GM12864 (cell line): ENCODE results near the gene EDEM2.
A peak's percentile ranks its signal among the peaks of the same experiment; 100 is the strongest.

Experiments used
- DNase-seq: peaks from one replicate; pipeline ENCODE4 v3.0.0-alpha.2; 2011; ENCODE audit warnings: low read depth
- H3K4me3 ChIP-seq: 2 replicates; pipeline ENCODE4 v1.5.1; 2011; ENCODE audit warnings: mild to moderate bottlenecking, low read depth, low read length, control low read depth
- TF ChIP-seq, protein P1 (sequence below): IDR thresholded peaks from 2 replicates; pipeline ENCODE4 v1.5.1; 2011; ENCODE audit warnings: low read depth, mild to moderate bottlenecking, moderate library complexity, low read length, control low read depth, inconsistent platforms; ENCODE audit errors: missing control alignments

Gene EDEM2

DNA sequence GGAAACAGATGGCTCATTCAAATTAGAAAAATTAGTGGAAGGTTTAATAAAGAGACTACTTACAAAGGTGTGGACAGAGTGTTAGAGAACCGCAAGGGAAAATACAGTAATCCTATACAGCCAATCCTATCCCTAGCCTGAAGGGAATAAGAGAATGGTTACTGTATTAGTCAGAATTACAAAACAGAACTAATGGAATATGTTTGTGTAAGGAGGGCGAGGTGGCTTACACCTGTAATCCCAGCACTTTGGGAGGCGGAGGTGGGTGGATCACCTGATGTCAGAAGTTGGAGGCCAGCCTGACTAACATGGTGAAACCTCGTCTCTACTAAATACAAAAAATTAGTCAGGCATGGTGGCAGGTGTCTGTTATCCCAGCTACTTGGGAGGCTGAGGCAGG, 38.2 kb downstream of the EDEM2 start:
- H3K4me3 ChIP-seq: no peak overlapping the region
- TF ChIP-seq, protein P1, sequence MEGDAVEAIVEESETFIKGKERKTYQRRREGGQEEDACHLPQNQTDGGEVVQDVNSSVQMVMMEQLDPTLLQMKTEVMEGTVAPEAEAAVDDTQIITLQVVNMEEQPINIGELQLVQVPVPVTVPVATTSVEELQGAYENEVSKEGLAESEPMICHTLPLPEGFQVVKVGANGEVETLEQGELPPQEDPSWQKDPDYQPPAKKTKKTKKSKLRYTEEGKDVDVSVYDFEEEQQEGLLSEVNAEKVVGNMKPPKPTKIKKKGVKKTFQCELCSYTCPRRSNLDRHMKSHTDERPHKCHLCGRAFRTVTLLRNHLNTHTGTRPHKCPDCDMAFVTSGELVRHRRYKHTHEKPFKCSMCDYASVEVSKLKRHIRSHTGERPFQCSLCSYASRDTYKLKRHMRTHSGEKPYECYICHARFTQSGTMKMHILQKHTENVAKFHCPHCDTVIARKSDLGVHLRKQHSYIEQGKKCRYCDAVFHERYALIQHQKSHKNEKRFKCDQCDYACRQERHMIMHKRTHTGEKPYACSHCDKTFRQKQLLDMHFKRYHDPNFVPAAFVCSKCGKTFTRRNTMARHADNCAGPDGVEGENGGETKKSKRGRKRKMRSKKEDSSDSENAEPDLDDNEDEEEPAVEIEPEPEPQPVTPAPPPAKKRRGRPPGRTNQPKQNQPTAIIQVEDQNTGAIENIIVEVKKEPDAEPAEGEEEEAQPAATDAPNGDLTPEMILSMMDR: no peak
- no peak for DNase-seq

DNA sequence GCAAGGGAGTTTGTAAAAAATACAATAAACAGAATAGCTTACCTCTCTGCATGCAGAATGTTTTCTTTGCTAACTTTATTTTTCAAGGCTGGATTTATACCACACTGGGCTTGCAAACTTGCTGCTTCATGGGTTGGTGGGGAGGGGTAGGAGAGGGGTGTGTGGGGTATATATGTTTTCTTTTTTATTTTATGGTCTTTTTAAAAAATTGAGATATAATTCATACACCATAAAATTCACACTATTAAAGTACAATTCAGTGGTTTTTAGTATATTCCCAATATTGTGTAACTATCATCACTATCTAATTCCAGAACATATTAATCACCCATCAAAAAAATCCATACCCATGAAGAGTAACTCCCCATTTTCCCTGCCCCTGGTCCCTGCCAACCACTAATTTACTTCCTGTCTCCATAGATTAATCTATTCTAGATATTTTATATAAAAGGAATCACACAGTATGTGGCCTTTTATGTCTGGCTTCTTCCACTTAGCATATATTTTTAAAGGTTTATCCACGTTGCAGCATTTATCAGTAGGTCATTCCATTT, 40.2 kb downstream of the EDEM2 start:
- no peak overlapping the region for H3K4me3 ChIP-seq
- DNase-seq: no peak
- TF ChIP-seq, protein P1: no peak

DNA sequence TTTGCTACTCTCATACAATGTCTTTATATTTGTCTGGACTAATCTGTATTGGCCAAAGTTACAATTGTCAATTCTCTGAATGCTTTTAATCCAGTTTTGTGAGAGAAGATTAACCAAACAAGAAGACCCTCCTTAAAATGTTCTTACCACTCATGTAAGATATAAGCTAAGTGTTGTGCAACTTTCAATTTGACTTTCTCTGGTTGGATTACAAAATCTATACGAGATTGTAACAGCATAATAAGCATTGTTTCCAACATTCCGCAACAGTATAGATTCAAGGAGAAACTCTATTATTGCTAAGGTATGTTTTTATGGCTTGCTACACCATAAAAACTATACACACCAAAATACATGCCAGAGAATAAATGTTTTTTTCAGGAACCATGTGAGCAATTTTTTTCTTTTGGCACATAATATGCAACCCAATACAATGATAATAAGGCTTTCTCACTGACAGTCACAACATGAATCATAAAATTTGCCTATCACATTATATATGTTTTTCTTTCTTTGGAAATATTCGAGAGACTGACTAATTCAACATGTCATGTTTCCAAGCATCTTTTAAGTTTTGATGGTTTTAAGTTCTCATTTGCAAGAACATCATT, 42.3 kb downstream of the EDEM2 start:
- DNase-seq: no peak
- no peak overlapping the region for H3K4me3 ChIP-seq
- TF ChIP-seq, protein P1: no peak

DNA sequence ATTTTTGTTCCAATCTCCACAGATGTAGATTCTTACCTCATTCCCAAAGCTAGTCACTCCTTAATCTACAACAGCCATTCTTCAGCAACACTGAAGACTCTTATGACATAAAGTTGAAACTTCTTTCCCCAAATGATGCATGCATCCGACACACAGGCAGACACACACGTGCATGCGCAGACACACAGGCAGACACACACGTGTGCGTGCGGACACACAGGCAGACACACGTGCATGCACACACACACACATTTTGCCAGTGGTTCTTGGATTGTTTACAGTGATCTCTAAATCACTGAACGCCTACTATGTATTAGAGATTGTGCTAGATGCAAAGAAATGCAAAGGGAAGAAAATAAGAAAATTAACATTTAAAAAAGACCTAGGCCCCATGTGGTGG, 45.5 kb downstream of the EDEM2 start:
- TF ChIP-seq, protein P1: no peak
- no peak for DNase-seq
- no peak overlapping the region for H3K4me3 ChIP-seq

DNA sequence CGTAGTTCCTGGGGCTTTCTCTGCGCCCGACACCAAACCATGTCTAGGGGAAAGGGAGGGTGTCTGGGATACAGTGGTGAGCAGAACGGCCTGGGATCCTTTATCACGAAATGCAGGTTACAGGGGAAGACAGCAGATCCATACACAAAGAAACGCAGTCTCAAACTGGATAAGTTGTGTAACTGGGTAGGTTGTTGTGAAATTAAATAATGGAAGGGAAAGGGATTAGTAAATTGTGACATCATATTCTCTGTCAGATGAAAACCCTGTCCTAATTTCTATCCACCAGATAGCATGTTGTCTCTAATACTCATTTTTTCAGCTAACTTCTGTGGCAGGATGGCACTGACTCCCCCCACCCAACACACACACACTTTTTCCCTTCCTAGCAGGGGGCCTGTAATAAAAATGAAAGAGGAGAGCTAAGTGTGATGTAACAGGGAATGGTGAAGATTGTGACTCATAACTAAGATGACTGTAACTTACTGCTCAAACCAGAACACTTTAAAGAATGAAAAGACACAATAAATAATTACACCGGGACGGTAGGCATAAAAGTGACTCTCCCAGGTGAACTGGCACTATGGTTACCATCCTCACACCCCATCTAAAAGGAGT, 53.8 kb downstream of the EDEM2 start:
- TF ChIP-seq, protein P1: no peak
- H3K4me3 ChIP-seq: peak overlapping the region; percentile 75; the same call in 1 of the 2 replicates
- DNase-seq: no peak

DNA sequence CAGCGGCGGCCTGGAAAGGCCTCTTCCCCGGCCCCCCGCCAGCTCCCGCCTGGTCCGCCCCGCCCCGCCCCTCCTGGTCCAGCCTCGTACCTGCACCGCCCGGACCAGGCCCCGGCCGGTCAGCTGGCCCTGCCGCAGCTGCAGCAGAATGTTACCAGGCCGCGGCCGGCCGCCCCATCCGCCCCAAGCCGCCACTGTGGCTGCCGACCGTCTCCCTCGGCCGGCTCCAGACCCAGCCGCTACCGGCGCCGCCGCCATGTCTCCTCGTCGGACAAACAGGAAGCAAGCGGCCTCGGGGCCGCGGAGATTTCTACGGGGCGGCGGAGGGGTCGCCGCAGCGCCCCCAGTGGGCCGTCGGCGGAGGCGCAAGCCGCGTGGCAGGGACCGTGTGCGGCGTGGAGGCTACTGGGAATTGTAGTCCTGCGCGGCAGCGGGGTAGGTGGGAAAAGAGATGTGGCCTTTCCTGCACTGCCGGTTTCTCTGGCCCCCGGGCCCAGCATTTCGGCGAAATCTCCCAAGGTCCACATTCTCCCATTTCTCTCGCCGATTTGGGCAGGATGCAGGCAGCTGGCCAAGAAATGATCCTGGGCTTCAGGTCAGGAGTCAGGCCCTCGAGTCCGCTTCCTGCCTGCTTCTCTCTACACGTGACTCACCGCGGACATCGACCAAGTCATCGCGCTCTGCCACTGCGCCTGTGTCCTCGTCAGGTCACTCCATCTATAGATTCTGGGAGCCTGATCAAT, 54.4 kb downstream of the EDEM2 start, which contains the start of gene TRPC4AP:
Gene TRPC4AP, minus strand, starts transcription at position 284 of the 743 bp plus-strand sequence. Its CDS starts 26 bp downstream, at position 258.
- TF ChIP-seq, protein P1: peak; percentile 96
- H3K4me3 ChIP-seq: peak within 1 kb of the TSS; percentile 75
- peak; percentile 63 for DNase-seq
